ENCODE results near the gene CPA5.

Gene CPA5

DNA sequence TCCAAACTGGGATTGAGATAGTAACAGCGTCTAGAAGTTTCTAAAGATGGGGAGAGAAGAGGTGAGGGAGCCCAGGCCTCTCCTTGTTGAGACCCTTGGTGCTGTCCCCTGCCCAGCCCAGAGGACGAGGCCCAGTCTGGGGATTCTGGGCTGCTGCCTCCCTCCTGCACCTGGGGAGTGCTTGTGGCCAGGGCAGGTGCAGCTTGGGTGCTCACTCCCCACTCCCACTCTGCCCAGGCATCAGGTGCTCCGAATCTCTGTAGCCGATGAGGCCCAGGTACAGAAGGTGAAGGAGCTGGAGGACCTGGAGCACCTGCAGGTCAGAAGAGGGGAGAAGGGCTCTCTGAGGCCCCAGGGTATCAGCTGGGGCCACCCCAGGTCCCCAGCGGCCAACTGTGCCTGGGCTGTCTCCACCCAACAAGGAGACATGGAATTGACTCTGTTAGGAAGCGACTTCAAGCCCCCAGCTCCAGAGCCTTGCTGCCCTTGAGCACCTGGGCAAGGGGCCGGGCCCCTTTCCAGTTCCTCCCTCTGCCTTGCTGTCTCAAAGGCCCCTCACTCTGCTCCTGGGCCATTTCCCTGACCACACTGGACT is 36.3 kb downstream of the CPA5 start:
- DNase-seq: no peak

DNA sequence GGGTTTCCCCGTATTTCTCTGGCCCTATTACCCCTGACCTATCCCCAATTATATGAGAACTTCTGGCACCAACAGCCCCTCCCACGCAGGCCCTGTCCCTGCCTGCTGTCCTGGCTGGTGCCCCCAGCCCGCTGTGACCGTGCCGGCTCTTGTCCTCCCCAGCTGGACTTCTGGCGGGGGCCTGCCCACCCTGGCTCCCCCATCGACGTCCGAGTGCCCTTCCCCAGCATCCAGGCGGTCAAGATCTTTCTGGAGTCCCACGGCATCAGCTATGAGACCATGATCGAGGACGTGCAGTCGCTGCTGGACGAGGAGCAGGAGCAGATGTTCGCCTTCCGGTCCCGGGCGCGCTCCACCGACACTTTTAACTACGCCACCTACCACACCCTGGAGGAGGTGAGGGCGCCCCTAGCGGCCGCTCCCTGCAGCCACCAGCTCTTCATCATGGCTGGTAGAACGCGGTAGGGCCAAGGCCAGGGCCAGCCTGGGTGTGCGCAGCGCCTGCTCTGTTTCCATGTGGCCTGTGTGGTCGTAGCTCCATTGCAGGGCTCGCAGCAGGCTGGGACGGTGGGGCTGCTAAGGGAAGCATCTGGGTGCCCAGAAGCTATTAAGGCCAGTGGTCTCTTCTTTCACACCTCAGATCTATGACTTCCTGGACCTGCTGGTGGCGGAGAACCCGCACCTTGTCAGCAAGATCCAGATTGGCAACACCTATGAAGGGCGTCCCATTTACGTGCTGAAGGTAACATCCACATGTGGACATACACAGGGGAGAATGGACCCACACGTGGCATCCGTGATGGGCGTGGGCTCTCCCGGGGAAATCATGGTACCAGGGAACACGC is 37.1 kb downstream of the CPA5 start:
- no peak for DNase-seq

- DNase-seq: no peak
Measured at GRCh38 chr7:130383187-130383980, 38.8 kb downstream of the CPA5 start.

DNA sequence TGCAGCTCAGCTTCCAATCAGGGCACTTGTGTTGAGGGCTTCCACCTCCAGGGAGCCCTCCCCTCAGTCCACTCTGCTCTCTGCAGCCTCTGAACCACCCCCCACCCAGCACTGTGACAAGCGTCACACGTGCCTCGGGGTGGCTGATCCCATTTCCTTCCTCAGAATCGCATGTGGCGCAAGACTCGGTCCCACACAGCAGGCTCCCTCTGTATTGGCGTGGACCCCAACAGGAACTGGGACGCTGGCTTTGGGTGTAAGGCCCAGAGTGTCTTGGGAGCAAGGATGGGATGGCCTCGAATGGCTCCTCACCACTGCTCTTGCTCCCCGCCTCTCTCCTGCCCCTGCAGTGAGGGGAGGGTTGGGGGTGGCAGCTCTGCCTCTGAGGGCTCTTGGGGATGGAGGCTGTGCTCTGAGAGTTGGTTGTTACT is 39.8 kb downstream of the CPA5 start:
- no peak for DNase-seq

DNA sequence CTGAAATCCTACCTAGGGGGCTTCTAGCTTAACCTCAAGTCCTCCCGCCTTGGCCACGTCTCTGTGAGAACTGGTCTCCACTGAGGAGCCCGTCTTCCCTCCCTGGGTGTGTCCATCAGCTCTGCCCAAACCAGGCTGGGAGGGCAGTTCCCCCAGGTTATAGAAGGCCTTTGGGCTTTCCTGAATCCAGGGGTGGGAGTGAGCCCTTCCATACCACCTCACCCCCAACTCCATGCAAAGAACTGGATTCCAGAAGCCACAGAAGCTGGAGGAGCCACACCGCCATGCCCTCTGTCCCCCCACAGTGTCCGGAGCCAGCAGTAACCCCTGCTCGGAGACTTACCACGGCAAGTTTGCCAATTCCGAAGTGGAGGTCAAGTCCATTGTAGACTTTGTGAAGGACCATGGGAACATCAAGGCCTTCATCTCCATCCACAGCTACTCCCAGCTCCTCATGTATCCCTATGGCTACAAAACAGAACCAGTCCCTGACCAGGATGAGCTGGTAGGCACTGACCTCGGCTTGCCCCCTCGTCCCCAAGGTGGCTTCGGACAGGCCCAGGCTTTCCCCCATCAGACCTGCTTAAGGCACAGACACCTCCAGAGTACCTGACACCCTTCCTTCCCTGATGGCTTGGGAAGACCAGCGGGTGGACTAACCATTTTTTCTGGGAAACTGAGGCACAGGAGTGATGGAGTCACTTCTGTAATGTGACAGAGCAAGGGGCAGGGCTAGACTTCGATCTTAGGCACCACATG is 40.4 kb downstream of the CPA5 start:
- DNase-seq: no peak

DNA sequence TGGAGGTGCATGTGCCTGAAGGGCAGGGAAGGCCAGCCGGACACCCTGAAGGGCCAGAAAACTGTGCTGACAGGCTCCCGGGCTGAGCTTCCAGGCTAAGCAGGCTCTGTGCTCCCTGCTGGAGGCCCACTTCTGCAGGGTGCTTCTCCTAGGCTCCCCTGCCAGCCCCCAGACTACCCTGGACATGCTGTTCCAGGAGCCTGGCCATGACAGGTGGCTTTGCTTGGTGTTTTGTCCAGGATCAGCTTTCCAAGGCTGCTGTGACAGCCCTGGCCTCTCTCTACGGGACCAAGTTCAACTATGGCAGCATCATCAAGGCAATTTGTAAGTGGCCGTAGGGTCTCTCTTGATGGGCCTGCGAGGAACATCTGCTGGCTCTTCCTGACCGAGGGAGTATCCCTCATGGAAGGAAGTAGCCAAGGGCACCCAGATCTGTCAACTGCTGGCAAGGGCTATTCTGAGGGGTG is 41.0 kb downstream of the CPA5 start:
- DNase-seq: no peak

GRCh38 chr7:130386876-130387275 is 42.3 kb downstream of the CPA5 start:
- no peak for DNase-seq

DNA sequence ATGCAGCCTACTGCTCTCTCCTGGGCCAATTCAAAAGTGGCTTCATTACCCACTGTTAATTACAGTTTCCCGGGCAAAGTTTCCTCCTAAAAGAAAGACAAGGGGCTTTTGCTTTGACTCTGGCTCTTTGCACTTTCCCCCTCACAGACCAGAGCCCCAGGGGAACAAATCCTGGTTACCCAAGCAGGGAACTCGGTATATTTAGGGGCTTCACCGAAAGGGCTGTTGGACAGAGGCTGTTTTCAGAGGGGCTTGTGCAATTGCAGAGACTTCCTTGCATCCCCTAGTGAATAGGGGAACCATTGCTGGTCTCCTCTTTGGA is 42.7 kb downstream of the CPA5 start:
- no peak for DNase-seq

DNA sequence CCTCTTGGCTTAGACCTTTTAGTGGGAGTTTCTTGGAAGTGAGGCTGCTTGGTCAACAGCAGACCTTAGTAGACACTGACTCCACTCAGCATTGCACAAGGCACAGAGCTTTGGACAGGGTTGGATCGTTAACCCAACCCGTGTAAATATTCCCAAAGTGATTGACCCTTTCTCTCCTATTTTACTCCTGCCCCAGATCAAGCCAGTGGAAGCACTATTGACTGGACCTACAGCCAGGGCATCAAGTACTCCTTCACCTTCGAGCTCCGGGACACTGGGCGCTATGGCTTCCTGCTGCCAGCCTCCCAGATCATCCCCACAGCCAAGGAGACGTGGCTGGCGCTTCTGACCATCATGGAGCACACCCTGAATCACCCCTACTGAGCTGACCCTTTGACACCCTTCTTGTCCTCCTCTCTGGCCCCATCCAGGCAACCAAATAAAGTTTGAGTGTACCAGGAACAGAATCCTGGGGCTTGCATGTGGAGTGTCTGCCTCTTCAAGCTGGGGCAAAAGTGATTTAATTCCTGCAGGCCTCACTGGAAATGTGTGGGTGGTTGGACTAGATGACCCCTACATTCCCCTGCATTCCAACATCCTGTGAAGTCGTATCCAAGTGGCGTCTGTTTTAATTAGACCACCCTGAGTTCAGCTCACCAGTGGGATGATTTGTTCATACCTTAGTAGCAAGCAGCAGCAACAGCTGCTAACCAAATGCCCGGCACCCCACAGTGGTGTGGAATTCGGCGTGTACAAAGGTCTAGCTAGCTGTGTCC is 43.2 kb downstream of the CPA5 start:
- DNase-seq: no peak

- no peak for DNase-seq
Measured at GRCh38 chr7:130388671-130389070, 44.1 kb downstream of the CPA5 start.

DNA sequence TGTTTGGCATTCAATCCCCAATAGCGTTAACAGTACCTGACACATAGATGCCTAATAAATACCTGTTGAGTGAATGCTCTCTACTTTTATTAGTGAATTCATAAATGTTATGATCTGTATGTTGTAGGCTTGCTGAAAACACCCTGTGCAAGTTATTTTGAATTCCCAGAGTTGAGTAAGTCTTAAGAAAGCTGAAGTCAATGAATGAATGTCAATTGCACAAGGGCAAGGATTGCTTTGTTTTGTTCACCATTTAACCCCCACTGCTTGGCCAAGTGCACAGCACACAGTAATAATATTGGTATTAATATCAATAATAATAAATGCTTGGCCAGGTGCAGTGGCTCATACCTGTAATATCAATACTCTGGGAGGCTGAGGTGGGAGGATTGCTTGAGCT is 45.9 kb downstream of the CPA5 start:
- DNase-seq: no peak

GRCh38 chr7:130393101-130393561 is 48.5 kb downstream of the CPA5 start:
- no peak for DNase-seq

- no peak for DNase-seq
Measured at GRCh38 chr7:130393841-130394411, 49.3 kb downstream of the CPA5 start.

DNA sequence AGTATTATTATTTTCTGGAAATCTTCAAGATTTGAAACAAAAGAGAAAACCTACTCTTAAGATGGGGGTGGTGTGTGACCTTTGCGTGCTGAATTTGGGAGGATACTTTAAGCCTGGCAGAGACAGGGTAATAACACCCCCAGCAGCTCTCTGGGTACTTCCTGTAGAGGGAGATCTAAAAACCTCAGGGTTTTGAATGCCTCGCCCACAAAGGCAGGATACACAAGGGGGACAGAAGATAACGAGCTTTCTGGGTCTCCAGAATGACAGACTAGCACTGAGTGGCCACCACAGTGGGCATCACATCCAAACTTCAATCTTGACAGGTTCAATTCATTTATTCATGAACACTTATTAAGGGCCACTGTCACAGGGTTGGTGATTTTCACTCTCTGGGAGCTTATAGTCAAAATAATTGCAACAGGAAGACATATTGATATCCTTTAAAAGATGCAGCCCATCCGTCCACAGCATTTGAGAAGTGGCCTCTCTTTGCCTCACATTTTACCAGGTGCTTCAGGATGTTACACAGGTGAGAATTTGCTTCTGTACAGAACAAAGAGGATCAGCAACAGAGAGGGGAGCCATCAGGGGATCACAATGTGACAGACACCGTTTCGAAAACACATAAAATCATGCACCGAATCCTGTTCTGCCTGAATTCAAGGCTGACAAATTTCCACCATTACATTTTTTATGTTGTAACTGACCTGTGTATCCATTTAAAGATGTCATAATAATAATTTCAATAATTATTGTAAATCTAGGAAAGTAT is 50.0 kb downstream of the CPA5 start:
- DNase-seq: no peak

- DNase-seq: no peak
Measured at GRCh38 chr7:130395421-130395820, 50.8 kb downstream of the CPA5 start.

DNA sequence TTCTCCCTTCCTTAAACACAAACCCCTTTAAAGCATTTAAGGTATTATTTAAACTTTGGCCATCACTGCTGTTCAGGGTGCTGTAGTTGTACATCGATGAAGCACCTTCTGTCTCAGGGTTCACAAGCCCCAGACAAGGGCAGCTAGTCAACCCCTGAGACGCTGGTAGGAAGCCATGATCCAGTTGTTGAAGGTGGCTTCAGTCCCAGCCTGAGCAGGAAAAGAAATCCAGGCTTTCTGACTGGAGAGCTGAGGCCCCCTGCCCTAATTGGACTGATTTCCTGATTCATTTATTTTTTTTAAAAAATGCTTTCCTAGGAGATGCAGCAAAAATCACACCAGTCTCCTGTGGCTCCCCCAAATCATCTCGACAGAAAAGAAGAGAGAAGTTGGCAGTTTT is 51.5 kb downstream of the CPA5 start:
- no peak for DNase-seq

GRCh38 chr7:130397051-130397757 is 52.6 kb downstream of the CPA5 start:
- no peak for DNase-seq

GRCh38 chr7:130397758-130398073 is 53.1 kb downstream of the CPA5 start:
- DNase-seq: no peak

DNA sequence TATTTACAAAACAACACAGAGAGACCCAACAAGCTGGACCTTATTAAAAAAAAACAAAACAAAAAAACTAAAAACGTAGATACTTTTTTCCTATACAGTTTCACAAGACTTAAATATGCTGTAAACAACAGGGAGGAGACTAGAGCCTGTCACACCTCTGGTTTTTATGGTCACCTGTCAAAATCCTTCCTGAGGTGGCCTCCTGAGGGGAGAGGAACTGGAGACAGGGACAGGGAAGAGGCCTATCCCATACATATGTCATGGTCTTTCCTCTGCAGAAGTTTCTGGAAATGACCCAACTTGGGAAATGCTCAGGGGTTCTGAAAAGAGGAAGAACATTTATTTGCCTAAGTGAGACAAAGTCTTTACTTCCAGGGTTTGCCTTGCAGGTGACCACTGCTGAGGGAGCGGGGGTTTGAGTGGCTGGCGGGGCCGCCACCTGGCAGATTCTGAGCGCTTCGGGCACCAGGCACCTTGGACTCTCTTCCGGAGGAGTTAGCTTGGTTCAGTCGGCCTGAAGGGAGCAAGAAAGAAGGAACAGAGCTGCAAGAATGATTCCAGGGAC is 54.0 kb downstream of the CPA5 start:
- DNase-seq: no peak

DNA sequence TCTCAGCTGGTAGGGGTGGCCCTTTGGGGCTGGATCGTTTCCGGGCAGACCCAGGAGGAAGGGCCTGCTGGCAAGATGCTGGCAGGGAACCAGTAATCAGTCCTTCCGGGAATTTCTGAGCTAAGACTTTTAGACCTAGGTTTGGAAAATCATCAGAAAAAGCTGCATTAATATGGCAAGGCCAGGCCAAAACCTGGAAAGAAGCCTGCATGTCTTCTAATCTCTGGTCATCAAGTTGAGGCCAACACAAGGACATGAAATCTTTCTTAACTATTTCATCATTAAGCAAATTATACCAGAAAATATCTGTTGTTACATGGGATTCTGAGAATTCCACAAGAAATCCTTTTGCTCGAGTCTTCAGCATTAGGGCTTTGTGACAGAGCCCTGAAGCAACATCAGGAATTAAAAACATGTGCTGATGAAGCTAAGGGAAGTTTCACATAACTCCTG is 55.5 kb downstream of the CPA5 start:
- DNase-seq: no peak

Measured in CD4-positive, alpha-beta T cell treated with Interleukin-15 for 1 hour (primary cell).